MM.1S (cell line): ENCODE data around the gene CC2D2B.

Experiments
- DNase-seq: peaks from one replicate; pipeline ENCODE4 v3.0.0-alpha.2; 2015
- H2AFZ ChIP-seq: fragments of 300-600 bp; sonication (generic); 2 replicates; pipeline ENCODE4 v1.6.0; 2016; ENCODE audit warnings: antibody characterized with exemption, low read length
- H3F3A ChIP-seq: fragments of 300-600 bp; sonication (generic); 2 replicates; pipeline ENCODE4 v1.6.1; 2016; ENCODE audit warnings: mild to moderate bottlenecking, antibody characterized with exemption, low read length, moderate library complexity, mixed read lengths; ENCODE audit not compliant: insufficient read depth
- H3K27ac ChIP-seq: fragments of 300-600 bp; sonication (generic); 2 replicates; pipeline ENCODE4 v1.5.1; 2016; ENCODE audit warnings: mild to moderate bottlenecking, low read length
- H3K27me3 ChIP-seq: fragments of 300-600 bp; sonication (generic); replicated peaks from 2 replicates; pipeline ENCODE4 v1.6.0; 2016; ENCODE audit warnings: low read length; ENCODE audit not compliant: insufficient read depth
- H3K36me3 ChIP-seq: fragments of 300-600 bp; sonication (generic); replicated peaks from 2 replicates; pipeline ENCODE4 v1.6.1; 2016; ENCODE audit warnings: mild to moderate bottlenecking, low read length, mixed read lengths; ENCODE audit not compliant: insufficient read depth
- H3K4me1 ChIP-seq: fragments of 300-600 bp; sonication (generic); 2 replicates; pipeline ENCODE4 v1.6.1; 2016; ENCODE audit warnings: low read length, mixed read lengths
- H3K4me2 ChIP-seq: fragments of 300-600 bp; sonication (generic); 2 replicates; pipeline ENCODE4 v1.6.0; 2016; ENCODE audit warnings: low read depth, low read length
- H3K4me3 ChIP-seq: fragments of 300-600 bp; sonication (generic); 2 replicates; pipeline ENCODE4 v1.5.1; 2016; ENCODE audit warnings: low read length, mixed read lengths
- H3K79me2 ChIP-seq: fragments of 300-600 bp; sonication (generic); 2 replicates; pipeline ENCODE4 v1.6.1; 2016; ENCODE audit warnings: mixed run types, low read length, mixed read lengths
- H3K9ac ChIP-seq: fragments of 300-600 bp; sonication (generic); 2 replicates; pipeline ENCODE4 v1.6.1; 2016; ENCODE audit warnings: low read length, mixed read lengths
- H3K9me2 ChIP-seq: fragments of 300-600 bp; sonication (generic); replicated peaks from 2 replicates; pipeline ENCODE4 v1.6.1; 2016; ENCODE audit warnings: mild to moderate bottlenecking, low read length, mixed read lengths; ENCODE audit not compliant: insufficient read depth
- H3K9me3 ChIP-seq: fragments of 300-600 bp; sonication (generic); replicated peaks from 2 replicates; pipeline ENCODE4 v1.6.1; 2016; ENCODE audit warnings: mild to moderate bottlenecking, low read length, mixed read lengths; ENCODE audit not compliant: insufficient read depth
- H4K20me1 ChIP-seq: fragments of 300-600 bp; sonication (generic); 2 replicates; pipeline ENCODE4 v1.6.1; 2016; ENCODE audit warnings: mild to moderate bottlenecking, low read length, moderate library complexity, mixed read lengths; ENCODE audit not compliant: insufficient read depth
- EZH2 ChIP-seq: fragments of 300-600 bp; sonication (generic); optimal IDR thresholded peaks from 2 replicates; pipeline ENCODE3; 2017; ENCODE audit warnings: low read depth, mild to moderate bottlenecking, antibody characterized with exemption, low read length, mixed read lengths
- EZH2phosphoT487 ChIP-seq: fragments of 300-600 bp; sonication (generic); IDR thresholded peaks from 2 replicates; pipeline ENCODE4 v1.6.1; 2018; ENCODE audit warnings: antibody characterized with exemption, low read length
- TF ChIP-seq, protein P1 (sequence below): fragments of 300-600 bp; sonication (generic); IDR thresholded peaks from 2 replicates; pipeline ENCODE4 v1.5.1; 2016; ENCODE audit warnings: antibody characterized with exemption, low read length, mixed read lengths

Gene CC2D2B, protein sequence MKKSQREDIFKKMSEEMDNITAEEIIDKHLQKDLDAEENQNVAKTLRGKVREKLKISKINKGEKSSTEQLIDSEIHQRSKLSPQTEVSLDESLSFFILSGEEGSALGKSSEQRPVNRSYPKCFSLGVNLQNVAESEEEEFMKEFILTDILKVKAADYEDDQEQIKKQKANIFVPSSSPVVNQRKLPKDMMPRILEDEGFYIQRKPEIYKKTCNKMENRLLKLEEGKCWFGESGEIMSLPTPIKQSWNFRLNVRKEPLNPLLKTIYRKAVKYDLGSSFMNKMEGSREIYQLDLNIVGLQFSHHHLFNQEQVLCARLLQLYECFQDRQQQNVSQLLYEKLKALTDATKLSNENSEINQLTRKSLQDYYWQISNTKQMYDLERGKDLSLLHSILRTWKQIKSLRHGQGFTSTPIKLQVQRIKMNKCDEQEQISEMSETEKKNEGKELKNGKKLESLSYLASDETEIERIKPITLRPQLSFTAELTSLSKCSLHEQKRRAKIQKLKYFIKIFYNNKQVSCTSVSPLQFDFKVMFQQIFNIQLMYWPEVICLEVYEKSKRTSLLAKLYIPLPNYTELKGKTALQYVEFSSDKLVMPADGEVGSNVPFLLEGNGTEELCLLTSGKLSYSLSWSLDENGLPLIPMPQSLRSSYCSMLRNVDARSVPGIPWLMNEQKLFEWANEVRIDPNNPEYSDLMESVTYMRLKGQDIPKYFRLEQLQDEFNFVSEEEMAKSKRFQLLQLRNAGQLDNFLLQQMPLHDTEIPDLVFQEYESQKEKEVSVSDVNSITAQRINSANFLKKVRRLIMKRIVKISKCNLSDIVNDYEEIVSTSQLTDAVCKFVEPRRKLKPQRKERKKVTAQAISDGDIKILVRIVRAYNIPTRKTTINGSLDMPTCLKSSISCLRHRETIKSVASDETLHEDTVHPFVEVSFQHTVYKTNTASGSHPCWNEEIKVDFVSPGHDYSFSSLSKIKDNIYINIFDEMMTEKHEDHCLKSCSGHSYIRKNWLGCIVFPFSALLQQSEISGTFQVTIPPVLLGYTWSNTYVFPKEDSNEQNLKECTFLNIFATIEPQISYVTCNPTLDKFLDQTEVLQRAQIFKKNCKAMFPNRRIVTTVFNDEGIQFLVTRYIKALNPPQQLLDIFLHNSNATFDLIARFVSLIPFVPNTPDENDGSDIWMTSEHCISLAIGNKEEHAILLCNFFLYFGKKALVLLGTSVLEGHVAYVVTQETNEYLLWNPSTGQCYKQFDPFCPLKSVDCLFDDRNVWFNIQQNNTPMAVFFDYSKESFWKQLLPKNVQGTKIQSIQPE (N-terminal part only)

DNA sequence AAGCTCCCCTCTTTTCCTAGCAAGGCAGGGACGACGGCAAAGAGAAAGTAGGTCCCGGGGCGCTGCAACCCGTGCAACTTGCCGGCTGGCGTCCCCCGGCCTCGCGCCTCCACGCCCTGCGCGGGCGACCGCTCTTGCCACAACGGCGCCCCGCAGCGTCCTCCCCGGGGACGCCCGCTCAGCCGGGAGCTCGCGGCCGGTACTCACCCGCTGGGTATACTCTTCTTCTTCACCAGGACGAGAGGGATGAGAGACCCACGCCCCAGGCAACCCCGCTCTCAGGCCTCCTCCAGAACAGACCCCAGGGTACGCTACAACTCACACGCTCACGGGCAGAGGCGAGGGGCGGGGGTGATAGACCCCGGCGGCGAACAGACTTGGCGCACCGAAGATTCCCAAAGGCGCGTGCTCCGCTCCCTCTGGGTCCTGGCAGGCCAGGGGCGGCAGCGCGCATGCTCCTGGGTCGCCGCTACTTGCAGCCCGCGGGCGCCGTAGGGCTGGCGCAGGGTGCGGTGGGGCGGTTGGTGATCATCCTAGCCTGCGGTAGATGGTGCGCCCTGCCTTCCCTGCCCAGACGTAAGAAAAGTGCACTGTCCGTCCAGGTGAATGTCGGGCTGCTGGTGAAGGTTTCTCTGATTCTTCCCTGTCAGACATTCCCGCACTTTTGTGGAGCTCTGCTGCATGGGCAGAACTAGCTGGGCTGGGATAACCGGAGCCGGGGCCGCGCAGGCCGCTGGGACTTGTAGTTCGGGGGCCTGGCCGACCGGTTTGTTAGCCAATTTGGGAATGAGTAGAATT lies at the start of gene CC2D2B:
TSS of gene CC2D2B (plus strand) at position 520 of the 798 bp plus-strand sequence. CDS start 3,349 bp downstream, outside the sequence.
- Histone ChIP-seq H4K20me1 (no peaks in the 10 kb centered on the region), H3K27me3 (no peaks in the 10 kb centered on the region), H3F3A (peaks cover 10% of the 10 kb centered on the region), H3K27ac (peak within 1 kb of the TSS; percentile 68; the same call in 1 of the 2 replicates), H3K4me3 (peak within 1 kb of the TSS; percentile 88), H2AFZ (peak within 1 kb of the TSS; percentile 95), H3K36me3 (no peaks in the 10 kb centered on the region), H3K9me3 (no peaks in the 10 kb centered on the region), H3K9ac (peak within 1 kb of the TSS; percentile 75), H3K9me2 (no peaks in the 10 kb centered on the region), H3K4me2 (peak within 1 kb of the TSS; percentile 84), H3K79me2 (no peaks in the 10 kb centered on the region), H3K4me1 (peaks cover 22% of the 10 kb centered on the region)
- peak; percentile 81 for DNase-seq
- no peak for TF ChIP-seq EZH2
- TF ChIP-seq, protein P1, sequence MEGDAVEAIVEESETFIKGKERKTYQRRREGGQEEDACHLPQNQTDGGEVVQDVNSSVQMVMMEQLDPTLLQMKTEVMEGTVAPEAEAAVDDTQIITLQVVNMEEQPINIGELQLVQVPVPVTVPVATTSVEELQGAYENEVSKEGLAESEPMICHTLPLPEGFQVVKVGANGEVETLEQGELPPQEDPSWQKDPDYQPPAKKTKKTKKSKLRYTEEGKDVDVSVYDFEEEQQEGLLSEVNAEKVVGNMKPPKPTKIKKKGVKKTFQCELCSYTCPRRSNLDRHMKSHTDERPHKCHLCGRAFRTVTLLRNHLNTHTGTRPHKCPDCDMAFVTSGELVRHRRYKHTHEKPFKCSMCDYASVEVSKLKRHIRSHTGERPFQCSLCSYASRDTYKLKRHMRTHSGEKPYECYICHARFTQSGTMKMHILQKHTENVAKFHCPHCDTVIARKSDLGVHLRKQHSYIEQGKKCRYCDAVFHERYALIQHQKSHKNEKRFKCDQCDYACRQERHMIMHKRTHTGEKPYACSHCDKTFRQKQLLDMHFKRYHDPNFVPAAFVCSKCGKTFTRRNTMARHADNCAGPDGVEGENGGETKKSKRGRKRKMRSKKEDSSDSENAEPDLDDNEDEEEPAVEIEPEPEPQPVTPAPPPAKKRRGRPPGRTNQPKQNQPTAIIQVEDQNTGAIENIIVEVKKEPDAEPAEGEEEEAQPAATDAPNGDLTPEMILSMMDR, result peak; percentile 13; the same call in 1 of the 2 replicates

DNA sequence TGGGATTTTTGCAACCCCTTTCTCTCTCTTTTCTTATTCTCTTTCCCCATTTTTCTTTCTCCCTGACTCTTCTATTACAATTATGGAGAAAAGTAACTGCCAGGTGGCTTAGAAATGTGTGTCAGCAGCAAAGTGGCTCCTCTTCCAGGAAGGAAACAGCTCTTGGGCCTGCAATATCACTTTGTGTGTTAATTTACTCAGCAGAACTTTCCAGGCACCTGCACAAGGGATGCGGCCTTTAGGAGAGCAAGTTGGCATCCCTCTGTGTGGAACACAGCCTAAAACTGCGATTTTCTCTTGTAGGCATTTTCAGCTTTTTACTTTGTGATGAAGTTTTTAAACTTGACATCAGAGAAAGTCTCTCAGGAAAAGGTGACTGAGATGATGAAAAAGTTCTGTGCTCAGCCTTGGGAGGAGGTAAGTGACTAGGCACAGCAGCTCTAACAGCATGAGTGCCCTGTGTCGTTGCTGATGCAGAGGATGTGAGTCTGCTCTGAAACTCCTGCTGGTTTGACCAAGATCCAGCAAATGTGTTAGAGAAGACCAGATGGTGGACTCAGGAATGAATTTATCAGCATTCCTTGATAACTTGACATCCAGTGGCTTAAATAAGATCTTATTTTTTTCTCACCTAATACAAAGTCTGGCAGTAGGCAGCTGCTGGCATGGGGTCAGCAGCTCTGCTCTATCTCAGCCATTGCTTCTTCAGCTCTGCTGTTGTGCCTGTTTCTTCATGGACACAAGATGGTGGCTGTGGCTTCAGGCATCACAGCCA lies 47.4 kb upstream of the CC2D2B start:
- Histone ChIP-seq H3K36me3 (no peaks in the 10 kb centered on the region), H3K27me3 (no peaks in the 10 kb centered on the region), H3K27ac (no peak overlapping the region), H3K79me2 (no peaks in the 10 kb centered on the region), H3F3A (no peaks in the 10 kb centered on the region), H2AFZ (no peak overlapping the region), H4K20me1 (no peaks in the 10 kb centered on the region), H3K9me3 (no peaks in the 10 kb centered on the region), H3K4me2 (no peak overlapping the region), H3K9ac (no peak overlapping the region), H3K4me3 (no peak overlapping the region), H3K9me2 (no peaks in the 10 kb centered on the region), H3K4me1 (0 out of 2 replicates have a peak, but pooled peaks cover 4% of the 10 kb centered on the region)
- DNase-seq, result no peak
- TF ChIP-seq EZH2 (no peak), EZH2phosphoT487 (no peak)
- TF ChIP-seq, protein P1, result no peak
